ENCODE data around the gene MILR1.

The MILR1 gene

GRCh38 chr17:64504769-64505339 lies 55.9 kb downstream of the MILR1 start:
- no peak for DNase-seq

GRCh38 chr17:64505340-64506200 lies 56.7 kb downstream of the MILR1 start:
- peak; percentile 90 to 93 for DNase-seq

- DNase-seq = peak; percentile 100
These were observed 57.3 kb downstream of the MILR1 start, which contains the start of gene DDX5 for GRCh38 chr17:64506201-64506575. TSS of gene DDX5 (minus strand) at chr17:64506289. CDS start at chr17:64506119, 170 bp downstream.

GRCh38 chr17:64506576-64507412 lies 57.9 kb downstream of the MILR1 start, which contains the start of gene CEP95:
TSS of gene CEP95 (plus strand) at chr17:64506977. CDS start at chr17:64507098, 121 bp downstream.
- DNase-seq = peak; percentile 100

GRCh38 chr17:64507413-64507782 lies 58.5 kb downstream of the MILR1 start:
- peak; percentile 96 to 98 for DNase-seq

GRCh38 chr17:64508683-64509082 lies 59.8 kb downstream of the MILR1 start:
- no peak for DNase-seq

GRCh38 chr17:64509179-64509578 lies 60.3 kb downstream of the MILR1 start:
- no peak for DNase-seq

- DNase-seq = no peak
These were observed 66.5 kb downstream of the MILR1 start for GRCh38 chr17:64515419-64515818.

GRCh38 chr17:64515829-64516228 lies 66.9 kb downstream of the MILR1 start:
- DNase-seq = no peak

Data from Kasumi-1 (cell line).